NT2/D1 (cell line): Measurements from ENCODE around the gene HOOK2.
A peak's percentile ranks its signal among the peaks of the same experiment; 100 is the strongest.
"Not testable (repeated sequence)": the region's sequence is repeated elsewhere in the genome, so short reads cannot be mapped to it uniquely, and the experiment has no call there.

Experiments
- DNase-seq: peaks from one replicate; pipeline ENCODE4 v3.0.0-alpha.2; 2011; ENCODE audit warnings: low read depth, low spot score
- H3K27me3 ChIP-seq: 2 replicates; pipeline ENCODE4 v1.6.0; 2011; ENCODE audit warnings: mild to moderate bottlenecking; ENCODE audit not compliant: insufficient read length, insufficient read depth
- H3K36me3 ChIP-seq: 2 replicates; pipeline ENCODE4 v1.6.1; 2011; ENCODE audit warnings: mild to moderate bottlenecking, low read length, mixed read lengths; ENCODE audit not compliant: insufficient read depth, insufficient read length
- H3K4me1 ChIP-seq: 2 replicates; pipeline ENCODE4 v1.5.1; 2011; ENCODE audit not compliant: insufficient read depth, insufficient read length
- H3K4me3 ChIP-seq: 2 replicates; pipeline ENCODE4 v1.5.1; 2011; ENCODE audit warnings: low read depth; ENCODE audit not compliant: insufficient read length
- H3K9ac ChIP-seq: 2 replicates; pipeline ENCODE4 v1.6.0; 2011; ENCODE audit warnings: low read depth; ENCODE audit not compliant: insufficient read length
- H3K9me3 ChIP-seq: 2 replicates; pipeline ENCODE4 v1.5.1; 2011; ENCODE audit warnings: mild to moderate bottlenecking, low read length; ENCODE audit not compliant: insufficient read depth
- SUZ12 ChIP-seq: IDR thresholded peaks from 2 replicates; pipeline ENCODE4 v1.6.1; 2011; ENCODE audit not compliant: insufficient read length, insufficient read depth; ENCODE audit errors: extremely low read depth
- YY1 ChIP-seq: IDR thresholded peaks from 2 replicates; pipeline ENCODE4 v1.6.1; 2011; ENCODE audit not compliant: insufficient read length, insufficient read depth
- ZNF274 ChIP-seq: IDR thresholded peaks from 2 replicates; pipeline ENCODE4 v1.6.1; 2011; ENCODE audit warnings: mild to moderate bottlenecking, low read depth, low read length

The HOOK2 gene, protein sequence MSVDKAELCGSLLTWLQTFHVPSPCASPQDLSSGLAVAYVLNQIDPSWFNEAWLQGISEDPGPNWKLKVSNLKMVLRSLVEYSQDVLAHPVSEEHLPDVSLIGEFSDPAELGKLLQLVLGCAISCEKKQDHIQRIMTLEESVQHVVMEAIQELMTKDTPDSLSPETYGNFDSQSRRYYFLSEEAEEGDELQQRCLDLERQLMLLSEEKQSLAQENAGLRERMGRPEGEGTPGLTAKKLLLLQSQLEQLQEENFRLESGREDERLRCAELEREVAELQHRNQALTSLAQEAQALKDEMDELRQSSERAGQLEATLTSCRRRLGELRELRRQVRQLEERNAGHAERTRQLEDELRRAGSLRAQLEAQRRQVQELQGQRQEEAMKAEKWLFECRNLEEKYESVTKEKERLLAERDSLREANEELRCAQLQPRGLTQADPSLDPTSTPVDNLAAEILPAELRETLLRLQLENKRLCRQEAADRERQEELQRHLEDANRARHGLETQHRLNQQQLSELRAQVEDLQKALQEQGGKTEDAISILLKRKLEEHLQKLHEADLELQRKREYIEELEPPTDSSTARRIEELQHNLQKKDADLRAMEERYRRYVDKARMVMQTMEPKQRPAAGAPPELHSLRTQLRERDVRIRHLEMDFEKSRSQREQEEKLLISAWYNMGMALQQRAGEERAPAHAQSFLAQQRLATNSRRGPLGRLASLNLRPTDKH

GRCh38 chr19:12774588-12775555 lies at the start of gene HOOK2:
HOOK2 (minus strand) TSS chr19:12775552; CDS start chr19:12775449, 103 bp downstream.
- Histone ChIP-seq H3K36me3 (peaks cover 16% of the 10 kb centered on the region), H3K4me1 (peaks cover 12% of the 10 kb centered on the region), H3K9ac (peak within 1 kb of the TSS; percentile 92), H3K9me3 (no peaks in the 10 kb centered on the region), H3K27me3 (peaks cover 3% of the 10 kb centered on the region), H3K4me3 (peak within 1 kb of the TSS; percentile 87)
- DNase-seq: no peak
- TF ChIP-seq ZNF274: no peak
- no peak for TF ChIP-seq SUZ12
- no peak for TF ChIP-seq YY1

DNA sequence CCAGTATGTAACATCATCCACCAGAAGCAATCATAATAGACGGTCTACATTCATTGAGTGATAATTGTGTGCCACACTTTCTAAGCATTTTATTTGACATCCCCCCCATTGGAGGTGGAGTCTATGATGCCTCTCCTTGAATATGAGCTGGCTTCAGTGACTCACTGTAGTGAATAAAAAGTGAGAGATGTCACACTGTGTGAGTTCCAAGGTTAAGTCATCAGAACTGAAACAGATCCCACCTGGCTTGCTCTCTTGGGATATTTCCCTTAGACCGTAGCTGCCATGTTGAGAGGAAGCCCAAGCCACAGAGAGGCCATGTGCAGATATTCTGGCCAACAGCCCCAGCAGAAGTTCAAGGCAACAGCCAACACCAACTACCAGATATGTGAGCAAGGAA lies 46.4 kb upstream of the HOOK2 start:
- TF ChIP-seq SUZ12 (no peak), YY1 (no peak), ZNF274 (no peak)
- Histone ChIP-seq H3K4me3 (no peak overlapping the region), H3K9ac (no peak overlapping the region), H3K9me3 (no peaks in the 10 kb centered on the region), H3K4me1 (peaks cover 4% of the 10 kb centered on the region), H3K36me3 (peaks cover 9% of the 10 kb centered on the region), H3K27me3 (no peaks in the 10 kb centered on the region)
- no peak for DNase-seq

DNA sequence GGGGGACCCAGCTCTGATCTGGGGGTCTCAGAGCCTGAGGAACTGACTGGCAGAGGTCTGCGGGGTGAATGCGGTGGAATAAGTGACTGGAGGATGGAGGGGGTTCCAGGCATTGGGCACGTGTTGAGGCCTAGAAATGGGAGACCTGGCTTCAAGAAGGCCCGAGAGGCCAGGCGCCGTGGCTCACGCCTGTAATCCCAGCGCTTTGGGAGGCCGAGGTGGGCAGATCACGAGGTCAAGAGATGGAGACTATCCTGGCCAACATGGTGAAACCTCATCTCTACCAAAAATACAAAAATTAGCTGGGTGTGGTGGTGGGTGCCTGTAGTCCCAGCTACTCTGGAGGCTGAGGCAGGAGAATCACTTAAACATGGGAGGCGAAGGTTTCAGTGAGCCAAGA lies 42.5 kb upstream of the HOOK2 start:
- H3K9me3 ChIP-seq, H3K4me1 ChIP-seq, H3K27me3 ChIP-seq, DNase-seq, H3K4me3 ChIP-seq, H3K9ac ChIP-seq: not testable (repeated sequence)
- peaks cover 40% of the 10 kb centered on the region for H3K36me3 ChIP-seq

GRCh38 chr19:12817188-12817587 lies 41.8 kb upstream of the HOOK2 start:
- H3K27me3 ChIP-seq, DNase-seq, H3K9me3 ChIP-seq, H3K4me1 ChIP-seq, H3K9ac ChIP-seq, H3K4me3 ChIP-seq: not testable (repeated sequence)
- H3K36me3 ChIP-seq: peaks cover 46% of the 10 kb centered on the region

GRCh38 chr19:12815088-12815487 lies 39.7 kb upstream of the HOOK2 start:
- no peak for DNase-seq
- TF ChIP-seq ZNF274 (no peak), SUZ12 (no peak), YY1 (no peak)
- H3K27me3 ChIP-seq: no peaks in the 10 kb centered on the region

DNA sequence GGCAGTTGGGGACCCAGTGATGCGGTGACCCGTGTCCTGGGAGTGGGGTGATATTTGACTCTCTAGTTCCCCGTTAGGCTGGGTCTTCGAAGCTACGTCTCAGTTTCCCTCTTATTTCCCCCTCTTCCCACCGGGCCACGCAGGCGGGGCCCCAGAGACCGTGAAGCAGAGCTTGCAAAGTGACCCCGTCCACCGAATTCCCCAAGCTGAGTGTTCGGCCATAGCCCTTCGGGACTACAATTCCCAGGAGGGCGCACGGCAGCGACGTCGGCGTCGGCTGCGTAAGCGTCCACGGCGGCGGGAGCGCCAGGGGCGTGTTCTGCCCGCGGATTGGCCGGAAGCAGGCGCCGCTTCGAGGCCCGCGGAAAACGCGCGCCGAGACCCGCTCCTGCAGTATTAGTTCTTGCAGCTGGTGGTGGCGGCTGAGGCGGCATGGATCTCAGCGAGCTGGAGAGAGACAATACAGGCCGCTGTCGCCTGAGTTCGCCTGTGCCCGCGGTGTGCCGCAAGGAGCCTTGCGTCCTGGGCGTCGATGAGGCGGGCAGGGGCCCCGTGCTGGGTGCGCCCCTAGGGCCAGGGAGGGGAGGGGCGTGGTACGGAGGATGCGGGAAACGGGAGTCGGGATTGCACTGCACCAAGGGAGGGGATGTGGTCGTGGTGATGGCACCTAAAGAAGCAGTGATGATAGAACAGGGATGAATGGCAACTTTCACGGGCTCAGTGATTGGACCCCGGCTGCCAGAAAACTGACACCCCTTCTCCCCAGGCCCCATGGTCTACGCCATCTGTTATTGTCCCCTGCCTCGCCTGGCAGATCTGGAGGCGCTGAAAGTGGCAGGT lies 31.1 kb upstream of the HOOK2 start, which contains the start of gene RNASEH2A:
Gene RNASEH2A (plus strand): TSS at position 343 of the 840 bp plus-strand sequence. CDS start 90 bp downstream, at position 433.
- Histone ChIP-seq H3K9ac (peak within 1 kb of the TSS; percentile 98), H3K9me3 (no peaks in the 10 kb centered on the region), H3K36me3 (peaks cover 40% of the 10 kb centered on the region), H3K27me3 (peaks cover 15% of the 10 kb centered on the region), H3K4me1 (no peaks in the 10 kb centered on the region), H3K4me3 (peak within 1 kb of the TSS; percentile 95)
- TF ChIP-seq ZNF274 (no peak), YY1 (peak; percentile 51)
- DNase-seq: peak; percentile 92

More at GRCh38 chr19:12815088-12815487, 39.7 kb upstream of the HOOK2 start:
- no peak overlapping the region for H3K4me3 ChIP-seq
- no peaks in the 10 kb centered on the region for H3K4me1 ChIP-seq
- H3K9me3 ChIP-seq: no peaks in the 10 kb centered on the region
- H3K9ac ChIP-seq: no peak overlapping the region
- H3K36me3 ChIP-seq: peaks cover 65% of the 10 kb centered on the region
